Panc1 (cell line): Measurements from ENCODE around the gene SIK3. TPM values are rescaled to one million over a fixed set of nuclear protein-coding genes. Genes with fewer than 3 reads are reported as not detected.

Experiments
- ATAC-seq: fragments of 200-7000 bp; cut with Tn5 transposase; 2 replicates; pipeline ENCODE4 v1.9.1; 2020; ENCODE audit warnings: mild to moderate bottlenecking, moderate library complexity
- BruUV-seq: library from RNA; stranded (reverse); fragments of 400-500 nt; replicated peaks from 2 replicates; lab custom pipeline; 2021; lab: Mats Ljungman, UMichigan
- CTCF ChIA-PET: fragments of 300-600 bp; sonication (Branson Sonifier 250); formaldehyde crosslinking; loops from one replicate; lab custom pipeline; 2022; ENCODE audit warnings: antibody characterized with exemption; lab: Charles Lee
- POLR2A ChIA-PET: fragments of 300-600 bp; sonication (Branson Sonifier 250); formaldehyde crosslinking; loops from one replicate; lab custom pipeline; 2022; ENCODE audit warnings: antibody characterized with exemption; lab: Charles Lee
- DNase-seq: peaks from one replicate; pipeline ENCODE4 v3.0.0-alpha.2; 2010; ENCODE audit warnings: low read depth, low spot score
- H3K27ac ChIP-seq: 2 replicates; pipeline ENCODE4 v1.5.1; 2011; ENCODE audit warnings: mild to moderate bottlenecking, low read length, inconsistent platforms
- H3K27me3 ChIP-seq: fragments of 200-500 bp; sonication (Bioruptor generic); 2 replicates; pipeline ENCODE4 v1.6.0; 2014; ENCODE audit warnings: low read length, inconsistent platforms; ENCODE audit not compliant: control insufficient read depth, insufficient read depth
- H3K36me3 ChIP-seq: fragments of 200-500 bp; sonication (Bioruptor generic); 2 replicates; pipeline ENCODE4 v1.5.1; 2014; ENCODE audit warnings: inconsistent platforms, mild to moderate bottlenecking, low read length, moderate library complexity; ENCODE audit not compliant: control insufficient read depth, insufficient read depth
- H3K4me1 ChIP-seq: 2 replicates; pipeline ENCODE4 v1.5.1; 2011; ENCODE audit warnings: inconsistent platforms, mild to moderate bottlenecking, low read length, moderate library complexity; ENCODE audit not compliant: control insufficient read depth, insufficient read depth
- H3K4me3 ChIP-seq, 2 experiments: 2 replicates each; pipeline ENCODE4 v1.5.1; 2011 to 2012; ENCODE audit warnings: low read depth in 2 of 2, low read length in 2 of 2, mild to moderate bottlenecking in 2 of 2, inconsistent platforms in 1 of 2, moderate library complexity in 1 of 2
- H3K9me3 ChIP-seq: fragments of 200-500 bp; sonication (Bioruptor generic); 2 replicates; pipeline ENCODE4 v1.5.1; 2014; ENCODE audit warnings: low read depth, mild to moderate bottlenecking, inconsistent platforms, low read length, moderate library complexity; ENCODE audit not compliant: control insufficient read depth, insufficient read depth
- POLR2AphosphoS5 ChIP-seq: IDR thresholded peaks from 2 replicates; pipeline ENCODE4 v1.6.1; 2012; ENCODE audit warnings: mild to moderate bottlenecking, low read depth, low read length, moderate library complexity
- SIN3A ChIP-seq: IDR thresholded peaks from 2 replicates; pipeline ENCODE4 v1.6.1; 2012; ENCODE audit warnings: low read depth, mild to moderate bottlenecking, low read length, moderate library complexity, borderline replicate concordance; ENCODE audit not compliant: insufficient read depth
- TCF7L2 ChIP-seq: IDR thresholded peaks from 2 replicates; pipeline ENCODE4 v1.6.1; 2011; ENCODE audit warnings: mild to moderate bottlenecking, low read depth, low read length, inconsistent platforms
- in situ Hi-C: cut with HindIII; loops from 2 replicates; pipeline ENCODE4 v1.10.0; 2016; ENCODE audit warnings: low sequenced_read_pairs, low pct_unique_long_range_greater_than_20kb
- intact Hi-C: fragments of 100-400 bp; cut with micrococcal nuclease; formaldehyde crosslinking; loops from one replicate; pipeline ENCODE4 v1.10.0; 2022; ENCODE audit not compliant: unreplicated experiment
- total RNA-seq: library from RNA; stranded (reverse); gene quantifications from one replicate; pipeline ENCODE4 v1.2.1, GENCODE V29; 2021; ENCODE audit not compliant: unreplicated experiment
- TF ChIP-seq, protein P1 (sequence below): fragments of 450-650 bp; IDR thresholded peaks from 2 replicates; pipeline ENCODE4 v1.5.1; 2017; ENCODE audit warnings: mild to moderate bottlenecking
- TF ChIP-seq, protein P2 (sequence below), 2 experiments: IDR thresholded peaks; 2 replicates each; pipeline ENCODE4 v1.6.1; 2011 to 2012; ENCODE audit warnings: low read depth in 2 of 2, control low read depth in 1 of 2, low read length in 1 of 2, mild to moderate bottlenecking in 1 of 2, moderate library complexity in 1 of 2; ENCODE audit not compliant: insufficient read depth in 1 of 2

The SIK3 gene
- total RNA-seq, 1 experiment from 2014 or later: 39.7 TPM

DNA sequence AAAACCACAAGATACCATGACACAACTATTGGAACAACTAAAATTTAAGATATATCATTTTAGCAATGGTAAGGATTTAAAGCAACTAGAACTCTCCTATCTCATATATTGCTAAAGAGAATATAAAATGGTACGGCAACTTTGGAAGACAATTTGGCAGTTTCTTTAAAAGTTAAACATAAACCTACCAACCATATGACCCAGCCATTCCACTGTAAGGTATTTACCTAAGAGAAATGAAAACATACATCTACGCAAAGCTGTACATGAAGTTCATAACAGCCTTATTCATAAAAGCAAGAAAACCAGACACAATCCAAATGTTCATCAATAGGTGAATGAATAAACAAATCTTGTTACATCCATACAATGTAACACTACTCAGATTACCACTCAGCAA lies 31.3 kb downstream of the SIK3 start:
- H3K9me3 ChIP-seq: no peaks in the 10 kb centered on the region
- no TSS peak for BruUV-seq
- H3K27me3 ChIP-seq: no peaks in the 10 kb centered on the region
- in situ Hi-C loops: no loop called here
- no peak overlapping the region for H3K27ac ChIP-seq
- peaks cover 29% of the 10 kb centered on the region for H3K4me1 ChIP-seq
- CTCF ChIA-PET: no interaction called here
- POLR2A ChIA-PET: no interaction called here
- TF ChIP-seq, protein P1, sequence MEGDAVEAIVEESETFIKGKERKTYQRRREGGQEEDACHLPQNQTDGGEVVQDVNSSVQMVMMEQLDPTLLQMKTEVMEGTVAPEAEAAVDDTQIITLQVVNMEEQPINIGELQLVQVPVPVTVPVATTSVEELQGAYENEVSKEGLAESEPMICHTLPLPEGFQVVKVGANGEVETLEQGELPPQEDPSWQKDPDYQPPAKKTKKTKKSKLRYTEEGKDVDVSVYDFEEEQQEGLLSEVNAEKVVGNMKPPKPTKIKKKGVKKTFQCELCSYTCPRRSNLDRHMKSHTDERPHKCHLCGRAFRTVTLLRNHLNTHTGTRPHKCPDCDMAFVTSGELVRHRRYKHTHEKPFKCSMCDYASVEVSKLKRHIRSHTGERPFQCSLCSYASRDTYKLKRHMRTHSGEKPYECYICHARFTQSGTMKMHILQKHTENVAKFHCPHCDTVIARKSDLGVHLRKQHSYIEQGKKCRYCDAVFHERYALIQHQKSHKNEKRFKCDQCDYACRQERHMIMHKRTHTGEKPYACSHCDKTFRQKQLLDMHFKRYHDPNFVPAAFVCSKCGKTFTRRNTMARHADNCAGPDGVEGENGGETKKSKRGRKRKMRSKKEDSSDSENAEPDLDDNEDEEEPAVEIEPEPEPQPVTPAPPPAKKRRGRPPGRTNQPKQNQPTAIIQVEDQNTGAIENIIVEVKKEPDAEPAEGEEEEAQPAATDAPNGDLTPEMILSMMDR: no peak
- TF ChIP-seq SIN3A (no peak), TCF7L2 (no peak), POLR2AphosphoS5 (no peak)
- TF ChIP-seq, protein P2, sequence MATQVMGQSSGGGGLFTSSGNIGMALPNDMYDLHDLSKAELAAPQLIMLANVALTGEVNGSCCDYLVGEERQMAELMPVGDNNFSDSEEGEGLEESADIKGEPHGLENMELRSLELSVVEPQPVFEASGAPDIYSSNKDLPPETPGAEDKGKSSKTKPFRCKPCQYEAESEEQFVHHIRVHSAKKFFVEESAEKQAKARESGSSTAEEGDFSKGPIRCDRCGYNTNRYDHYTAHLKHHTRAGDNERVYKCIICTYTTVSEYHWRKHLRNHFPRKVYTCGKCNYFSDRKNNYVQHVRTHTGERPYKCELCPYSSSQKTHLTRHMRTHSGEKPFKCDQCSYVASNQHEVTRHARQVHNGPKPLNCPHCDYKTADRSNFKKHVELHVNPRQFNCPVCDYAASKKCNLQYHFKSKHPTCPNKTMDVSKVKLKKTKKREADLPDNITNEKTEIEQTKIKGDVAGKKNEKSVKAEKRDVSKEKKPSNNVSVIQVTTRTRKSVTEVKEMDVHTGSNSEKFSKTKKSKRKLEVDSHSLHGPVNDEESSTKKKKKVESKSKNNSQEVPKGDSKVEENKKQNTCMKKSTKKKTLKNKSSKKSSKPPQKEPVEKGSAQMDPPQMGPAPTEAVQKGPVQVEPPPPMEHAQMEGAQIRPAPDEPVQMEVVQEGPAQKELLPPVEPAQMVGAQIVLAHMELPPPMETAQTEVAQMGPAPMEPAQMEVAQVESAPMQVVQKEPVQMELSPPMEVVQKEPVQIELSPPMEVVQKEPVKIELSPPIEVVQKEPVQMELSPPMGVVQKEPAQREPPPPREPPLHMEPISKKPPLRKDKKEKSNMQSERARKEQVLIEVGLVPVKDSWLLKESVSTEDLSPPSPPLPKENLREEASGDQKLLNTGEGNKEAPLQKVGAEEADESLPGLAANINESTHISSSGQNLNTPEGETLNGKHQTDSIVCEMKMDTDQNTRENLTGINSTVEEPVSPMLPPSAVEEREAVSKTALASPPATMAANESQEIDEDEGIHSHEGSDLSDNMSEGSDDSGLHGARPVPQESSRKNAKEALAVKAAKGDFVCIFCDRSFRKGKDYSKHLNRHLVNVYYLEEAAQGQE (IDR thresholded peaks at IDR 0.05; ENCODE audit: insufficient read depth in 1 of 2, low read depth in 2 of 2, low read length in 1 of 2): no peak
- ATAC-seq: no peak
- no peak for DNase-seq
- intact Hi-C loops: no loop called here
- H3K36me3 ChIP-seq: no peaks in the 10 kb centered on the region
- no peak overlapping the region for H3K4me3 ChIP-seq

DNA sequence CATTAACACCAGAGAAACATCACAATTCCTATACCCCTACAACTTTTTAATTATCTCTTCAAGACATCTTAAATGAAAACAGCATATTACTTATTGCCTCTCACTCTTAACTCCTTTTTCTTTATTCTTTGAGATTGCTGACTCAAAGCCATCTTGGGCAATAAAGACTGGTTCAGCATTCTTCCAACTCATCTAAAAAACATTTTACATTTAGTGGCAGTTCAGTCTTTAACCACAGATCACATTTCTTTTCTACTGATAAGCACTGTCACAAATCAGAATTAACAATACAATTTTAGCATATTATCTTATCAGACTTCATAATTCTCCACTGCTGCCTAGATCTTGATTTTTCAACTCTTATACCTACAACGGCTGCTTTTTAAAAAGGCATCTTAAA lies 34.0 kb downstream of the SIK3 start:
- in situ Hi-C loops: no loop called here
- H3K9me3 ChIP-seq: no peaks in the 10 kb centered on the region
- TF ChIP-seq POLR2AphosphoS5 (no peak), SIN3A (no peak), TCF7L2 (no peak)
- TF ChIP-seq, protein P1: no peak
- TF ChIP-seq, protein P2 (IDR thresholded peaks at IDR 0.05; ENCODE audit: insufficient read depth in 1 of 2, low read depth in 2 of 2, low read length in 1 of 2): no peak
- DNase-seq: no peak
- H3K27me3 ChIP-seq: no peaks in the 10 kb centered on the region
- no peak for ATAC-seq
- no peaks in the 10 kb centered on the region for H3K36me3 ChIP-seq
- ChIA-PET POLR2A (interaction anchor here (0.9 kb wide), 1 partner anchor 30 kb away, joined by 3 read pairs; no protein-coding TSS in a partner anchor), CTCF (no interaction called here)
- no peak overlapping the region for H3K27ac ChIP-seq
- H3K4me3 ChIP-seq: no peak overlapping the region
- intact Hi-C loops: no loop called here
- H3K4me1 ChIP-seq: peaks cover 21% of the 10 kb centered on the region; the same call in 1 of the 2 replicates
- no TSS peak for BruUV-seq
